ENCODE data around the gene COL5A2.

GRCh38 chr2:189218236-189218635, 38.7 kb upstream of the COL5A2 start:
- no peak for TF ChIP-seq EZH2phosphoT487 (IDR thresholded peaks at IDR 0.05; ENCODE audit: borderline replicate concordance)
- TF ChIP-seq CTCF (conservative IDR thresholded peaks at IDR 0.05; ENCODE audit: low read length) = no peak
